Thyroid gland (tissue), 4 donors: ENCODE measurements around the gene LMBR1.

Experiments used
- CTCF ChIP-seq, 6 experiments: fragments of 200-600 bp in 3 of 6; fragments of 450-650 bp in 3 of 6; sonication (generic) in 3 of 6; IDR thresholded peaks; one replicate each; pipeline ENCODE4 v1.5.1; 2016 to 2019; ENCODE audit warnings: antibody characterized with exemption in 6 of 6, mild to moderate bottlenecking in 2 of 6, inconsistent platforms in 1 of 6, moderate library complexity in 1 of 6
- POLR2A ChIP-seq, 2 donors: fragments of 450-650 bp; IDR thresholded peaks; one replicate each; pipeline ENCODE4 v1.6.1; 2017; ENCODE audit warnings: antibody characterized with exemption in 2 of 2, mild to moderate bottlenecking in 2 of 2, moderate library complexity in 1 of 2

- TF ChIP-seq POLR2A (IDR thresholded peaks at IDR 0.05) (no peak), CTCF (IDR thresholded peaks at IDR 0.05) (no peak)
Measured at GRCh38 chr7:156659961-156660360, 233.0 kb downstream of the LMBR1 start.
